Measurements from ENCODE around the gene FUBP3. TPM values are rescaled to one million over a fixed set of nuclear protein-coding genes. Genes with fewer than 3 reads are reported as not detected.
A peak's percentile ranks its signal among the peaks of the same experiment; 100 is the strongest.

FUBP3 gene
- total and polyA plus RNA-seq, 10 donors: 14.7 to 46.1 (median 30.5) TPM

DNA sequence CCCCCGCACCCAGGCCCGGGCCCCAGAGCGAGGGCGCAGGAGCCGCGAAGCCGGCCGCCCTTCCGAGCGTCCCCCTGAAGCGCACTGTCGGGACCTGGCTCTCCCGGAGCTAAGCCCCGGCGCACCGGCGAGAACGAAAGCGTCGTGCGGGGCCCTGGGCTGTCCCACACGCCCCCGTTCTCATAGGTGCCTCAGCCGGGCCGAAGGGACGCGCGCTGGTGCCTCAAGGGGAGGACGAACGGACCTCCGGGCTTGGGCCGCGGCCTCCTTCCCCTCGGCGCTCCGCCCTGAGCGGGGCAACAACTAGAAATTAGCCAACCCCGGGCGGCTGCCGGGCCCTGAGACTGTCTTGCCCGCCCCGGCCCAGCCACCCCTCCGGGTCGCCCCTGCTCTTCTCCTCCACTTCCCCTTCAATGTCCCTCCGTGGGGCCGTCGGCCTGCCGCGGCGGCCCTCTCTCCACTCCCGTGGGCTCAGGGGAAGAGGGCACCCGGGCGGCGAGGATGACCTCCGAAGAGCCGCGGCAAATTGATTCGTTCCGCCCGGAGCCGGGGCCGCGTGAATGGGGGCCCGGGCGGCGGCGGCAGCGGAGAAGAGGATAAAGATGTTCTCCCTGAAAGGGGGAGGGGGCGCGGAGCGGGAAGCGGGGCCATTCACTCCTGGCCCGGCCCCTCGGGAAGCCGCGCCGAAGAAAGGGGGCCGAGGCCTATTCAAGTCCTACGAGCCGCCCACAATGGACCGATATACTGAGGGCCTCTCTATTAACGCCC is 81.5 kb downstream of the FUBP3 start:
- H3K36me3 ChIP-seq: no peaks in the 10 kb centered on the region
- intact Hi-C loops (cut with DNase I; ENCODE audit: low total_unique reads): no loop called here
- H3K9me3 ChIP-seq: no peaks in the 10 kb centered on the region
- peaks cover 32 to 100% (median 91%) of the 10 kb centered on the region in 7 donors for H3K27me3 ChIP-seq (replicated peaks in 1 of 7)
- 1 to 4% (median 2%) methylated on average over 21 to 82 of the region's 82 CpGs for WGBS, 5 donors
- TF ChIP-seq POLR2AphosphoS5 (IDR thresholded peaks at IDR 0.05) (no peak), POLR2A (IDR thresholded peaks at IDR 0.05) (no peak), CTCF (IDR thresholded peaks at IDR 0.05 in 8 of 11, conservative IDR thresholded peaks at IDR 0.05 in 3 of 11) (peak in 1 of 11 experiments; percentile 11)
- H3K4me3 ChIP-seq: peak overlapping the region; percentile 22 to 62 (median 35)
- peaks cover 37 to 68% (median 65%) of the 10 kb centered on the region in 6 donors for H3K4me1 ChIP-seq
- H3K27ac ChIP-seq: no peak overlapping the region
- no peak for DNase-seq

DNA sequence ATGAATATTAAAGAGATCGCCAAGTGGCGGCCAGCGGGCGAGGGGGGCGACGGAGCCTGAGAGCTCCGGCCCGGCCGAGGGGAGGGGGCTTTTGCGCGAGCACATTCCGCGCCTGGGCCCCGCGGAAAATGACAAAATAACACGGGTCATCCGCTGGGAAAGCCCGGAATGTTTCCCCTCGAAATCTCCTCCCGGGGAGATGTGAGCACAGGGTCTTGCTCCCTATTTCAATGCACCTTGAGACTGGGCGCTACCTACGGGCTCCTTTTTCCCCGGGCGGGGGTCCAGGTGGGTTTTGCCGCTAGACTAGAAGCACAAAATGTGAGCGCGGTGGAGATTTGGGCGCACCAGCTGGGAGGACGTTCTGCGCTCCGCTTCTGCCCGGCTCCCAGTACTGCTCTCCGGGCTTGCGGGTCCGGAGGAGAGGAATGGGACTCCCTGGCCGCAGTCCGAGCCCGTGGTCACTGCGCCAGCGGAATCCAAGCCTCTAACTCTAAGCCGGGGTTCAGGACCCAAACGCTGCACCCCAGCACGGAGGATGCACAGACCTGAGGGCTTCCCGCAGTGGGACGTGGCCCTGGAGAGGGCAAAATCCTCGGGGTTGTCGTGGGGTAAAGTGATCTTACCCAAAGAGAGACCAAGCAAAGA is 82.2 kb downstream of the FUBP3 start:
- Histone ChIP-seq H3K4me1 (peaks cover 41 to 75% (median 72%) of the 10 kb centered on the region in 6 donors), H3K27ac (no peak overlapping the region), H3K4me3 (peak overlapping the region in 5 of 8 donors; percentile 22 to 62 (median 37)), H3K9me3 (no peaks in the 10 kb centered on the region), H3K36me3 (no peaks in the 10 kb centered on the region), H3K27me3 (replicated peaks in 1 of 7) (peaks cover 33 to 100% (median 91%) of the 10 kb centered on the region in 7 donors)
- DNase-seq: no peak
- intact Hi-C loops (cut with DNase I; ENCODE audit: low total_unique reads): no loop called here
- TF ChIP-seq CTCF (IDR thresholded peaks at IDR 0.05 in 8 of 11, conservative IDR thresholded peaks at IDR 0.05 in 3 of 11) (no peak), POLR2A (IDR thresholded peaks at IDR 0.05) (no peak), POLR2AphosphoS5 (IDR thresholded peaks at IDR 0.05) (no peak)
- 4 to 11% (median 6%) methylated on average over 25 to 47 of the region's 47 CpGs for WGBS, 5 donors

- peak overlapping the region in 4 of 8 donors; percentile 16 to 62 (median 26) for H3K4me3 ChIP-seq
- no peak overlapping the region for H3K27ac ChIP-seq
- H3K36me3 ChIP-seq: no peaks in the 10 kb centered on the region
- WGBS, 5 donors: 7 to 9% (median 7%) methylated on average over 24 to 49 of the region's 49 CpGs
- peaks cover 41 to 81% (median 72%) of the 10 kb centered on the region in 6 donors for H3K4me1 ChIP-seq
- DNase-seq: no peak
- no peaks in the 10 kb centered on the region for H3K9me3 ChIP-seq
- peaks cover 36 to 100% (median 98%) of the 10 kb centered on the region in 7 donors for H3K27me3 ChIP-seq (replicated peaks in 1 of 7)
- intact Hi-C loops (cut with DNase I; ENCODE audit: low total_unique reads): no loop called here
- TF ChIP-seq POLR2A (IDR thresholded peaks at IDR 0.05): no peak
- no peak for TF ChIP-seq POLR2AphosphoS5 (IDR thresholded peaks at IDR 0.05)
- TF ChIP-seq CTCF (IDR thresholded peaks at IDR 0.05 in 8 of 11, conservative IDR thresholded peaks at IDR 0.05 in 3 of 11): no peak
Measured at GRCh38 chr9:130662099-130662969, 83.0 kb downstream of the FUBP3 start.
